GM19193 (cell line): ENCODE measurements around the gene COA1.

ENCODE experiments used
- POLR2A ChIP-seq: IDR thresholded peaks from 4 replicates; pipeline ENCODE4 v1.6.1; 2011; ENCODE audit not compliant: insufficient read depth, insufficient read length; ENCODE audit errors: extremely low read depth

COA1 gene

GRCh38 chr7:43674559-43675436 is 54.5 kb downstream of the COA1 start:
- no peak for TF ChIP-seq POLR2A

- TF ChIP-seq POLR2A = no peak
Measured at GRCh38 chr7:43671521-43671920, 57.8 kb downstream of the COA1 start.

DNA sequence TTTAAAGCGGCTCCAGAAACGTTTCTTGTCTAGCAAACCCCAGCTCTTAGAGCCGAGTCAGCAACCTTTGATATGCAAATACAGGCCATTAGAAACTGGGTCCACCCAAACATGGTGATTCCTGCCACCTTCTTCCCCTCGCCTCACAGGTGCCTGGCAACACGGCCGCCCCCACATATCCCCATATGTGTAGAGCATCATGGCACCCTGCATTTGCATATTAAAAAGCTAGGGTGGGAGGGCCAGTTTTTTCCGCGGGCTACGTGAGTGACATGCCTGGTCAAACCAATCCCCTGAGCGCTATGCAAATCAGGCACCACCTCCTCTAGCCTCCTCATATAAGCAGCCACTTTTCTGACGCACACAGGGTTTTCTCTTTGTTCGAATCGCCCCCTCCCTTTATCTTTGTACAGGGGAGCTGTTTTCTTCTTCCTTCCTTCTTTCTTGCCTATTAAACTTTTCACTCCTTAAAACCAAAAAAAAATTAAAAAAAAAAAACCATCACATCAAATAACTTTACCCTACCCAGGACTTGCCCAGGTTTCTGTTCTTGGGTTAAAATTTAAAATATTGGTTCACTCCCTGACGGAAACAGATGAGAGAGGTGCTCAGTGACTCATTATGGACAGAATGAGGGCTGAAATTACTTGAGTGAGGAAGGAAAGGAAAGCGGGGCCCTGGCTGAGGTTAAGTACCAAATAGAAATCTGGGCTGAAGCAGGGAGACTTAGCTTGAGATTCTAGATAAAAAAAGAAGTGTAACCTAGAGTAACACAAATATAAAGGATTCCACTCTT is 59.8 kb downstream of the COA1 start:
- TF ChIP-seq POLR2A = no peak

GRCh38 chr7:43668035-43668434 is 61.3 kb downstream of the COA1 start:
- TF ChIP-seq POLR2A = no peak

- no peak for TF ChIP-seq POLR2A
Measured at GRCh38 chr7:43666938-43667337, 62.4 kb downstream of the COA1 start.

GRCh38 chr7:43664681-43665080 is 64.6 kb downstream of the COA1 start:
- no peak for TF ChIP-seq POLR2A

- TF ChIP-seq POLR2A = no peak
Measured at GRCh38 chr7:43660141-43660540, 69.2 kb downstream of the COA1 start.

DNA sequence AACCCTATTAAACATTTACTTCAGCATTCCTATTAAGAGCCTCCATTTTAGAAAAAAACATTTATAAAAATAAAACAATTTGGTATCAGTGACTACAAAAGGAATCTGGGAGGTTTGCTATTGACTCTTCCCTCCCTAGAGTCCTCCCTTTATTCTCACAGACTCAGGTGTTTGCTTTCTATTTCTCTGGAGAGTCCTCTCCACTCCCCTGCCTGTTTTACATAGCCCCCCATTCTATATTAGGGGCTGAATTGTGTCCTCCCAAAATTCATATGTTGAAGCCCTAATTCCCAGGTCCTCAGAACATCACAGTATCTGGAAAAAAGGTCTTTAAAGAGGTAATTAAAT is 69.8 kb downstream of the COA1 start:
- no peak for TF ChIP-seq POLR2A

GRCh38 chr7:43658718-43659548 is 70.4 kb downstream of the COA1 start:
- no peak for TF ChIP-seq POLR2A

DNA sequence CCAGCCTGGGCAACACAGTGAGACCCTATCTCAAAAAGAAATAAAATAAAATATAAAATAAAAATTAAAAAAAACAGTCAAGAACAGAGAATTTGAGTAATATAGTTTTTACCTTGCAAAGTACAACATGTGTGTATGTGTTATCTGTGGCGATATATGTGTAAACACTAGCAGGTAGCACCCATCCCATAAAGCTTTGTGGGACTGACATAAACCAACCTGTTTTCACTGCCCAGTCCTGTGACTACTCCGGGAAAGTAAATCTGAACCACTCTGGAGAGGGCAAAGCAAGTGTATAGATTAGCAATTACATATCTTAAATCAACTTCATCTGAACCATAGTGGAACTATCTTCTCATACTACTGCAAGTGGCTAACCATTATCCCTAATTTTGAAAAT is 72.3 kb downstream of the COA1 start:
- TF ChIP-seq POLR2A = no peak

GRCh38 chr7:43655584-43655983 is 73.7 kb downstream of the COA1 start:
- no peak for TF ChIP-seq POLR2A

DNA sequence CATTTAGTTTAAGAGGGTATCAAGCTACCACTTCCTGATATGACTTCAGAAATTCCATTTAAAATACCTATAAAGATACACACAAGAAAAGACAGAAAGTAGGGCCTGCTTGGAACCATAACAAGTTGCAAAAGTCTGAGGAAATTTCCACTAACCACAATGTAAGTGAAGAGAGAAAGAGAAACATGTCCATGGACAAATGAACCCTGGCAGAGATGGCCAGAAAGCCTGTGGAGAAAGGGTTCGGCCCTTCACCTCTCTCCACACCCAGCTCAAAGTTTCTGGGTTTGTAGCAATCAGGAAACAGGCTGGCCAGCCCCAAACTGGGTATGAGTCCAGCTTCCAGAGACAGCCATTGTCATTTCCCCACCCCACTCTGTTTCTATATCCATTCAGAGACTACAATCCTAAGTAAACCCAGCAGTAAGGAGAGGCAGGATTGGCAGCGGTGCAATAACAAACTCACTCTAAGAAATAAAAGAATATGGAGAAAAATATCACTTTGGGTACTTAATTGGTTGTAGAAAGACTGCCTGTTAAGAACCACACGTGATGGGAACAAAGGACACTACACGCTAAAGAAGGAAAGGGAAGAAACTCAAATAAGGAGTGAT is 75.3 kb downstream of the COA1 start:
- no peak for TF ChIP-seq POLR2A

DNA sequence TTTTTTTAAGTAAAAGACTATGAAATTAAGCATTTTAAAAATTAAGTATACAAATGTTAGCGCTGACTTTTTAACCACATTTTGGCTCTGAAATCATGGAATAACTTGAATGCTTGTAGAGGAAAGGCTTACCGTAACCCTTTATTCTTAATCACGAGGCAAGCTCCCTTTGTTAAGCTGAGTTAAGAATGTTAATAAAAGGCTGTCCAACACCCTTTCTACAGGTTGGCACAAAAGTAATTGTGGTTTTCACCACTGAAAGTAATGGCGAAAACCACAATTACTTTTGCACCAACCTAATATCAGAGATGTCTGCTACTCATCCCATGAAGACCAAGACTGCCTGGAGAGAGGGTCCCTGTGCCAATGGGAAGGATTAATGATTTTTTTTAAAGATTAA is 75.9 kb downstream of the COA1 start:
- TF ChIP-seq POLR2A = no peak

GRCh38 chr7:43652364-43652763 is 77.0 kb downstream of the COA1 start:
- TF ChIP-seq POLR2A = no peak
